Activated CD8-positive, alpha-beta memory T cell treated with anti-CD3 and anti-CD28 coated beads, Interleukin-2, amount 50 U/mL, for 4 hours (primary cell): ENCODE data around the gene CLEC12A.
"Not testable (repeated sequence)": the region's sequence is repeated elsewhere in the genome, so short reads cannot be mapped to it uniquely, and the experiment has no call there.

ENCODE experiments used
- DNase-seq: peaks from one replicate; pipeline ENCODE4 v3.0.0-alpha.2; 2020

The CLEC12A gene

GRCh38 chr12:9973949-9974348 lies 2.7 kb downstream of the CLEC12A start:
- DNase-seq = no peak

DNA sequence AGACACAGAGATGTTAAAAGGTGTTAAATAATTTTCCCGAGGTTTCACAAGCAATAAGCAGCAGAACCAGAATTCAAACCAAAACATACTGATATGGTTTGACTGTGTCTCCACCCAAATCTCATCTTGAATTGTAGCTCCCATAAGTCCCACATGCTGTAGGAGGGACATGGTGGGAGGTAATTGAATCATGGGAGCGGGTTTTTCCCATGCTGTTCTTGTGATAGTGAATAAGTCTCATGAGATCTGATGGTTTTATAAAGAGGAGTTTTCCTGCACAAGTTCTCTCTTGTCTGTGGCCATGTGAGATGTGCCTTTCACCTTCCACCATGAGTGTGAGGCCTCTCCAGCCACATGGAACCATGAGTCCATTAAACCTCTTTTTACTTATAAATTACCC lies 3.5 kb downstream of the CLEC12A start:
- DNase-seq = not testable (repeated sequence)

- no peak for DNase-seq
These were observed 4.4 kb downstream of the CLEC12A start for GRCh38 chr12:9975614-9976013.

- not testable (repeated sequence) for DNase-seq
These were observed 5.4 kb downstream of the CLEC12A start for GRCh38 chr12:9976626-9977025.

GRCh38 chr12:9977916-9978315 lies 6.7 kb downstream of the CLEC12A start:
- DNase-seq = no peak

DNA sequence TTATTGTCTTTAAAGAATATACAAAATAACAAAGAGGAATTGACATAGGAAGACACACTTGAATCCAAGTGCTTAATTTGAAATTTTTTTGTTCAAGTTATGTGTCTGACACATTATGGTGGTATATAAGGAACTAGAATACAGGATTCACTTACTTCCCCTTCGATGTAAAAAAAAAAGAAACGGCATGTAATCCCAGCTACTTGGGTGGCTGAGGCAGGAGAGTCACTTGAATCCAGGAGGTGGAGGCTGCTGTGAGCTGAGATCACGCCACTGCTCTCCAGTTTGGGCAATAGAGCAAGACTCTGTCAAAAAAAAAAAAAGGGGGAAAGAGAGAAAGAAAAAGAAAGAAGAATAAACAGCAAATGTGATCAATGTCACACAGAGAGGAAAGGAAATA lies 8.9 kb downstream of the CLEC12A start:
- no peak for DNase-seq

- DNase-seq = no peak
These were observed 20.7 kb downstream of the CLEC12A start for GRCh38 chr12:9991876-9992275.

DNA sequence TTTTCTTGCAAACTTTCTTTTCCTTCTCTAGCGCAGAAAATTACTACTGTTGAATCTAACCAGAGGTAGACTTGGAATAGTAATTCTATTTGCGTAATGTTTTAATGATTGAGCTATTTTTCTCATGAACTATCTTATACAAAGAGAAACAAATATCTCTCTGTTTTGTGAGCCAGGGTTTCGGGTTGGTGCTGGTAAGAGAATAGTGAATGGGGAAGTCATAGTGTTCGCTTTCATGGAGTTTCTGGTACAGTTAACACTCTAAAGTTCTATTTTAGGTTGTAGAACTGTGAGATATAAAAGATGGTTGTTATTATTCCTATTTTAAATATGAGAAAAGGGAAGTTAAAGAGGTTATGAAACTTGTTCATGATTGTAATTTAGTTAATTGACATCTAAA lies 21.1 kb downstream of the CLEC12A start:
- no peak for DNase-seq

DNA sequence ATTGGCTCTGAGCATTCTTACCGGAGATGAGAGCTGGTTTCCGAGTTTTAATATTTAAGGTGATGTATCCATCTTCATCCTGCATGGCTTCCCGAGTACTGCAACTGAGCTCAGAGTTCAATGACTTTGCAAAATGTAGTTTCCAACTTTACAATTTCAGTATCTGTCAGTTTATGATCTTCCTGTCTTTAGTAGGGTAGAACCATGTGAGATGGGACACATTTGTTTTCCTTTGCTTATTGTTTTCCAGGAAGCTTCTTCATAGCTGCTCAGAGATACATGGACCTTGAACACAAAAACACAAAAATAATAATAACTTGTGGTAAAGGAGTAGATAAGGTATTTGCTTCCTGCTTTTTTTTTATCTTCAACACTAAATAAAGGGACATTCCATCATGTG lies 27.8 kb downstream of the CLEC12A start, which contains the start of gene CLEC1B:
TSS of gene CLEC1B (minus strand) at position 106 of the 400 bp plus-strand sequence. CDS start at position 85, 21 bp downstream.
- DNase-seq = no peak

DNA sequence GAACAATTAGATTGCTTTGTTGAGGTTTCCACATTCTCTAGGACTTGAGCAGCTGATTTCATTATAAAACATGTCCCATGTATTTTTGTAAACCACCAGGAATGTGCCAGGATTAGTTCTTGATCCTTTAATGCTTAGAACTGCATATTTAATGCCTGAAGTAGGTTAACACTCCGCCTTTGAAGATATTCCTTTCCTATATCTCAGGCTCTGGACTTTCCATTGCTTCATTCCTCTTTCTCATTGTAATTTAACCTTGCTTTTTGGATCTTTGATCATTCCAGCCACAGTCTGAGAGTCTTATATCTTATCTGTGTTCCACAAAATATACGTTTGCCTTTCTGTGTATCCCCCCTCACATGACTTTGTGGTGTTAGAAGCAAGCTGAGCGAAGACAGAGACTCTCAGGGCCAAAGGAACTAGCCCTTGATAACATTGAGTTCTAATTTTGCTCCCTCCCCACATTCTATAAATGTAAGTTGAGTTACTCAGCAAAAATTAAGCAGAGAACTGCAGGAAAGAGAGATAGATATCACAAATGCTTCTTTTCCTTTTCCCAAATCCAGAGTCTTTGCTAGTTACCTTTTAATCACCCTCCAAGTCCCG lies 30.1 kb downstream of the CLEC12A start:
- no peak for DNase-seq

DNA sequence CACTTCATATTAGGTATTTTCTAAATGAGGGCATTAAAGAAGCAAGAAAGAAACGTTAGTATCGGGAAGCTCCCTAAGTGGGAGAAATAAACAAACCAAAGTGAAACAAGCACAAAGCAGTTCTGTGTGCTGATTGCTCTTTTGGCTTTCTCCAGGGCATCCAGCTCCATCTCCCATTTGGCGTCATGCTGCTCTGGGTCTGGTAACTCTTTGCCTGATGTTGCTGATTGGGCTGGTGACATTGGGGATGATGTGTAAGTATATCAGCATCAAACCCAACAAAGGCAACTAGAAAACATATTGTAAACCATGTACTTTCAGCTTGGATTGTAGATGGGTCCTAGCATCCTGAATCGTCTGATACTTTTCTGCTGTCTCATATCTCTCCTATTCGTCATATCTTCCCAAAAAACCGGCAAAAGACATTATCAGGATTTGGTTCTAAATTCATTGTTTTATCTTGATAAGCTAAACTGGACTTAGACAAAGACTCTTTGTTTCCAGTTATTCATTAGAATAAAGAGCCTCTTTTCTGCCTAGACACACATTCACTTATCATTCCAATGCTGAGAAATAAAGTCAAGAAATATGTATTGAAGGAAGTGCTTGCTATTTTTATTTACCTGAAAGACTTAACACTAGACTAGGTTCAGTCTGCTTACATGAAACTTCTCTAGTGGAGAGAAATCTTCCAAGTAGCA lies 41.6 kb downstream of the CLEC12A start:
- no peak for DNase-seq

DNA sequence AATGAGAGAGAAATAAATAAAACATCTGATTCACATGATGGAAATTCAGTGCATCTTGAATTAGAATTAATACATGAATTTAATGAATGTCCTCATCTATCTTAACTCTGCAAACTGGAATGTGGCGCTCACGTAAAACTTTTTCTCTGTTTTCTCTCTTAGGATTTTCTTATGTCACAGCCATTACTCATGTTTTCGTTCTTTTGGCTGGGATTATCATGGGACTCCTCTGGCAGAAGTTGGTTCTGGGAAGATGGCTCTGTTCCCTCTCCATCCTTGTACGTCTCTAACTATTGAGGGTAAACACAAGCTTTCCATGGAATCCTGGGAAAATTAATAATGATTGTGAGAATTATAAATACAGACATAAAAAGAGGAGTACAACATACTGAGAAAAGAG lies 44.2 kb downstream of the CLEC12A start:
- no peak for DNase-seq

DNA sequence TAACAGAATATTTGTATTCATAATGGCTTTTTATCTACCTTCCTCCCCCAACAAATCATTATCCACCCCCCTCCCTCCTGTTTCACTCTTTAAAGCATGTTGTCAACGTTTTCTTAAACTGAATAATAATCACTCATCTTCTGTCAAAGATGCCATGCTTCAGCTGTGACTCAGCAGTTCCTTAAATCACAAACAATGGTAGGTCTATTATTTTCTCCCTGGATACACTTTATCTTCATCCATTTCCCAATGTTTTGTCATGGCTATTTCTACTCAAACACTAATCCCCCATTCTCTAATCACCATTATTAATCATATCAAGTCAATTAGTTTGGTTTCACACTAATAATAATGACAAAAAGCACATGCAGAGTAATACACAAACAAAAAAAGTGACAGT lies 45.7 kb downstream of the CLEC12A start:
- no peak for DNase-seq

- DNase-seq = no peak
These were observed 47.2 kb downstream of the CLEC12A start for GRCh38 chr12:10018386-10018785.

DNA sequence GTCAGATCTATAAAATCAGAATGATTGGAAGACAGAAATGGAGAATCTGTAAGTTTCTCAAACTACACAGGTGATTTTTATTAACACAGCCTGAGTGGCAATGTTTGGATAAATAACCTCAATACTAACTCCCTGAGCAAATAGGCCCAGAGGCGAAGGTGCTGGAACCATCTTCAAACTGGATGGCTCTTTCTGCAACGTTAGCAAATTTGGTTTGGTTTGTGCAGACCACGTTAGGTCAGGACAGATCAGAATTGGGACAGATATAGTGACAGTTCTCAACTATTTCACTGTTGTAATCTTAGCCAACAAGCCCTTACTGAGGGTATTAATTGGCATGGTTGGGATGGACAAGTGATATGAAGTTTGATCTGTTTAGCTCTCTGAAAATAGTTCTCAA lies 50.1 kb downstream of the CLEC12A start:
- no peak for DNase-seq

GRCh38 chr12:10025236-10025635 lies 54.0 kb downstream of the CLEC12A start:
- DNase-seq = no peak

GRCh38 chr12:10026666-10027065 lies 55.5 kb downstream of the CLEC12A start:
- DNase-seq = not testable (repeated sequence)

DNA sequence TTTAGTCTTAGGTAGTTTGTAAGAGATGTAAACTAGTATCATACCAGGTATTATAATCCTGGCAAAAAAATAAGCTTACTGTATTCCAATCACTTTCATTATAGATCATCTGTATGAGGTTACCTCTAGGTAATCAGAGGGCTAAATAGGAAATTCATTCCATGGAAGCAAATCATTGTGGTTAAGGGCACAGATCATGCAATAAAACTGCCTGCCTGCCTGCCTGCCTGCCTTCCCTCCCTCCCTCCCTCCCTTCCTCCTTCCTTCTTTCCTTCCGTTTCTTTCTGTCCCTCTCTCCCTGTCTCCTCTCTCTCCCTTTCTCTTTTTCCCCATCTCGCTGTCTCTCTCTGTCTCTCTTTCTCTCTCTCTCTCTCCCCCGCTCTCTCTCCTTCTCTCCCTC lies 56.1 kb downstream of the CLEC12A start:
- no peak for DNase-seq

DNA sequence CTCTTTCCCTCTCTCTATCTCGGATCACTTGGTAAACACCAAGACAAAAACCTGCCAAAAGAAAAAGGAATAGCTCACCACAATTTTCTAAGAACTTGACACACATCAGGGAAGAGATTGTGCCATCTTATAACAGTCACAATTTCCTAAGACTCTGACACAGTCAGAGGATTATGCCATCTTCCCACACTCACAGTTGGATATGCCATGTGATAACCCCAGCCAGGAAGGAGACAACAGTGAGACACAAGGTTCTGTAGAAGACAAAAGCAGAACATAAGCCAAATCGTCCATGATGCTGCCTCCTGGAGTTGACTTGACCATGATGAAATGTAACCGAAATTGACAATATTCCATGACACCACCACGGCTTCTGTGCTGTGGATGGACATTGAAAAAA lies 56.5 kb downstream of the CLEC12A start:
- DNase-seq = no peak

DNA sequence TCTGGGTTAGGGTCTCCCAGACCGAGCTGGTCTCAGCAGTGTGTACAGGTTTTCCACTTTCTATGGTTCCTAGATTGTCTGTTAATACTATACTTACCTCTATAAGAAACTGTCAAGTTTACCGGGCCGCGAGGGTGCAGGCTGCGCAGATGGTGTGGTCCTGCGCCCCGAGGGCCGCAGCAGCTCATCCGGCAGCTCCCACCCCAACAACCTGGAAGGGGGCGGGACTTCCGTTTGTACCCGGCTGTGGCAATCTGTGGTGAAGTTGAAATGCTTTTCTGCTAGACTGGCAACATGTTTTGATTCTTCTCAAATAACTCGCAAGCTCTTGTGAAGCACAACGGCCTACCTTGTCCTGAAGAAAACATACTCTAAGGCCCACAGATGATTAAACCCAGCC lies 59.2 kb downstream of the CLEC12A start, which contains the start of gene CLEC9A:
TSS of gene CLEC9A (plus strand) at position 237 of the 400 bp plus-strand sequence. CDS start 22,006 bp downstream, outside the sequence.
- DNase-seq = no peak

GRCh38 chr12:10031321-10031720 lies 60.1 kb downstream of the CLEC12A start:
- DNase-seq = no peak

- no peak for DNase-seq
These were observed 60.6 kb downstream of the CLEC12A start for GRCh38 chr12:10031771-10032175.

GRCh38 chr12:10033783-10034545 lies 62.8 kb downstream of the CLEC12A start:
- DNase-seq = no peak
